ENCODE results near the gene HIPK2. TPM values are rescaled to one million over a fixed set of nuclear protein-coding genes. Genes with fewer than 3 reads are reported as not detected.

The HIPK2 gene
- total RNA-seq, 1 experiment from 2014 or later: 64.3 TPM

DNA sequence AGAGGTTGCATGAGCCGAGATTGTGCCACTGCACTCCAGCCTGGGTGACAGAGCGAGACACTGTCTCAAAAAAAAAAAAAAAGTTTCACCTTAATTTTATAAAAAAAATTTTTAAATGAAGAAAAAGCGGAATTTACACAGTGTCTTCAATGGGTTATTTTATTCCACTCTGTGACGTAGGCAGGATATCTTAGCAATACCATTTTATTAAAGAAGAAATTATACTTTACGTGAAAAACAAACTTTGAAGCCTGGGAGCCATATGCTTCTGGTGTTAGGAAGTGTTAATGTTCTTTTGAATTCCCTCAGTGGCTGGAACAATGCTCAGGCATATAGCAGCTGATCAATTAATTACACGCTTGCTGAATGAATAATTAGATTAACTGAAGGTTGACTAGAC is 176.6 kb downstream of the HIPK2 start:
- H3K9me3 Mint-ChIP-seq (ENCODE audit: unreplicated experiment): no peaks in the 10 kb centered on the region
- no TSS peak for BruUV-seq (replicated peaks)
- no peak overlapping the region for H3K4me3 Mint-ChIP-seq (ENCODE audit: unreplicated experiment)
- H3K36me3 Mint-ChIP-seq (ENCODE audit: insufficient read depth, unreplicated experiment): peaks cover 43% of the 10 kb centered on the region
- TF ChIP-seq, protein P1, sequence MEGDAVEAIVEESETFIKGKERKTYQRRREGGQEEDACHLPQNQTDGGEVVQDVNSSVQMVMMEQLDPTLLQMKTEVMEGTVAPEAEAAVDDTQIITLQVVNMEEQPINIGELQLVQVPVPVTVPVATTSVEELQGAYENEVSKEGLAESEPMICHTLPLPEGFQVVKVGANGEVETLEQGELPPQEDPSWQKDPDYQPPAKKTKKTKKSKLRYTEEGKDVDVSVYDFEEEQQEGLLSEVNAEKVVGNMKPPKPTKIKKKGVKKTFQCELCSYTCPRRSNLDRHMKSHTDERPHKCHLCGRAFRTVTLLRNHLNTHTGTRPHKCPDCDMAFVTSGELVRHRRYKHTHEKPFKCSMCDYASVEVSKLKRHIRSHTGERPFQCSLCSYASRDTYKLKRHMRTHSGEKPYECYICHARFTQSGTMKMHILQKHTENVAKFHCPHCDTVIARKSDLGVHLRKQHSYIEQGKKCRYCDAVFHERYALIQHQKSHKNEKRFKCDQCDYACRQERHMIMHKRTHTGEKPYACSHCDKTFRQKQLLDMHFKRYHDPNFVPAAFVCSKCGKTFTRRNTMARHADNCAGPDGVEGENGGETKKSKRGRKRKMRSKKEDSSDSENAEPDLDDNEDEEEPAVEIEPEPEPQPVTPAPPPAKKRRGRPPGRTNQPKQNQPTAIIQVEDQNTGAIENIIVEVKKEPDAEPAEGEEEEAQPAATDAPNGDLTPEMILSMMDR (IDR thresholded peaks at IDR 0.05; ENCODE audit: unreplicated experiment): no peak
- no peak for DNase-seq (ENCODE audit: unreplicated experiment)
- POLR2A ChIA-PET: no interaction called here
- H3K27ac Mint-ChIP-seq (ENCODE audit: low read depth, unreplicated experiment): no peak overlapping the region
- no peaks in the 10 kb centered on the region for H3K27me3 Mint-ChIP-seq (ENCODE audit: insufficient read depth, unreplicated experiment)
- CTCF ChIA-PET: interaction anchor here (0.6 to 3.0 kb wide), 17 partner anchors 10 to 1121 kb away, joined by 3 to 32 read pairs (median 6); no protein-coding TSS in a partner anchor
- intact Hi-C loops (cut with micrococcal nuclease): no loop called here
- no peaks in the 10 kb centered on the region for H3K4me1 Mint-ChIP-seq (ENCODE audit: insufficient read depth, unreplicated experiment)

GRCh38 chr7:139600306-139600705 is 177.5 kb downstream of the HIPK2 start:
- no peak for DNase-seq (ENCODE audit: unreplicated experiment)
- H3K36me3 Mint-ChIP-seq (ENCODE audit: insufficient read depth, unreplicated experiment): peaks cover 51% of the 10 kb centered on the region
- BruUV-seq (replicated peaks): no TSS peak
- no peaks in the 10 kb centered on the region for H3K9me3 Mint-ChIP-seq (ENCODE audit: unreplicated experiment)
- CTCF ChIA-PET: interaction anchor here (1.0 kb wide), 1 partner anchor 20 kb away, joined by 3 read pairs; no protein-coding TSS in a partner anchor
- no peaks in the 10 kb centered on the region for H3K27me3 Mint-ChIP-seq (ENCODE audit: insufficient read depth, unreplicated experiment)
- TF ChIP-seq, protein P1 (IDR thresholded peaks at IDR 0.05; ENCODE audit: unreplicated experiment): no peak
- no peak overlapping the region for H3K4me3 Mint-ChIP-seq (ENCODE audit: unreplicated experiment)
- H3K4me1 Mint-ChIP-seq (ENCODE audit: insufficient read depth, unreplicated experiment): no peaks in the 10 kb centered on the region
- no peak overlapping the region for H3K27ac Mint-ChIP-seq (ENCODE audit: low read depth, unreplicated experiment)
- POLR2A ChIA-PET: no interaction called here
- intact Hi-C loops (cut with micrococcal nuclease): no loop called here

- peaks cover 68% of the 10 kb centered on the region for H3K36me3 Mint-ChIP-seq (ENCODE audit: insufficient read depth, unreplicated experiment)
- H3K27ac Mint-ChIP-seq (ENCODE audit: low read depth, unreplicated experiment): no peak overlapping the region
- DNase-seq (ENCODE audit: unreplicated experiment): no peak
- H3K4me1 Mint-ChIP-seq (ENCODE audit: insufficient read depth, unreplicated experiment): no peaks in the 10 kb centered on the region
- H3K27me3 Mint-ChIP-seq (ENCODE audit: insufficient read depth, unreplicated experiment): no peaks in the 10 kb centered on the region
- no peaks in the 10 kb centered on the region for H3K9me3 Mint-ChIP-seq (ENCODE audit: unreplicated experiment)
- no peak overlapping the region for H3K4me3 Mint-ChIP-seq (ENCODE audit: unreplicated experiment)
- POLR2A ChIA-PET: no interaction called here
- TF ChIP-seq, protein P1 (IDR thresholded peaks at IDR 0.05; ENCODE audit: unreplicated experiment): no peak
- CTCF ChIA-PET: interaction anchor here (0.6 to 2.0 kb wide), 6 partner anchors 20 to 404 kb away, joined by 3 to 8 read pairs (median 4); no protein-coding TSS in a partner anchor
- BruUV-seq (replicated peaks): no TSS peak
- intact Hi-C loops (cut with micrococcal nuclease): no loop called here
Measured at GRCh38 chr7:139598642-139599041, 179.2 kb downstream of the HIPK2 start.

GRCh38 chr7:139597028-139597427 is 180.8 kb downstream of the HIPK2 start:
- BruUV-seq (replicated peaks): no TSS peak
- no peaks in the 10 kb centered on the region for H3K9me3 Mint-ChIP-seq (ENCODE audit: unreplicated experiment)
- ChIA-PET CTCF (interaction anchor here (1.4 kb wide), 1 partner anchor 28 kb away, joined by 5 read pairs; no protein-coding TSS in a partner anchor), POLR2A (no interaction called here)
- H3K27ac Mint-ChIP-seq (ENCODE audit: low read depth, unreplicated experiment): no peak overlapping the region
- TF ChIP-seq, protein P1 (IDR thresholded peaks at IDR 0.05; ENCODE audit: unreplicated experiment): no peak
- no peaks in the 10 kb centered on the region for H3K27me3 Mint-ChIP-seq (ENCODE audit: insufficient read depth, unreplicated experiment)
- peaks cover 84% of the 10 kb centered on the region for H3K36me3 Mint-ChIP-seq (ENCODE audit: insufficient read depth, unreplicated experiment)
- H3K4me1 Mint-ChIP-seq (ENCODE audit: insufficient read depth, unreplicated experiment): no peaks in the 10 kb centered on the region
- DNase-seq (ENCODE audit: unreplicated experiment): no peak
- intact Hi-C loops (cut with micrococcal nuclease): no loop called here
- H3K4me3 Mint-ChIP-seq (ENCODE audit: unreplicated experiment): no peak overlapping the region
